ENCODE measurements around the gene GYG2. TPM values are rescaled to one million over a fixed set of nuclear protein-coding genes. Genes with fewer than 3 reads are reported as not detected.

GYG2 gene
- total and polyA plus RNA-seq, 2 donors (not counting 3 experiments of a cell fraction or from before 2014, with no cell fraction given): 0.12 to 0.22 TPM

DNA sequence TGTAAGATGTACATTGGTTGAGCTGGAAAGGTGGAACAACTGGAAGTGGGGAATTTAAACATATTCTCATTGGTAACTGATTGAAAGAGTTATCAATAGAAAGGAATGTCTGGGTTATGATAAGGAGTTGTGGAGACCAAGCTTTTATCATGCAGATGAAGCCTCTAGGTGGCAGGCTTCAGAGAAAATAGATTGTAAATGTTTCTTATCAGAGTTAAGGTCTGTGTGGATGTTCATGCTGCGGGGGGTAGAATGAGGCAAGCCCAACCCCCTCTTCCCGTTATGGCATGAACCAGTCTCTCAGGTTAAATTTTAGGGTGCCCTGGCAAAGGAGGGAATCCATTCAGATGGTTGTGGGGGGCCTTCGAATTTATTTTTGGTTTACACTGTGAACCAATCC is 84.4 kb downstream of the GYG2 start:
- peak; percentile 44 for FAIRE-seq
- dilution Hi-C loops (cut with MboI; ENCODE audit: extremely low pct_ligation_motif_present, low sequenced_read_pairs): no loop called here
- H4K20me1 ChIP-seq (replicated peaks; ENCODE audit: control insufficient read depth, extremely low read depth, insufficient read depth, low read length): no peaks in the 10 kb centered on the region
- no peak overlapping the region for H2AFZ ChIP-seq (ENCODE audit: low read depth, low read length)
- ChIA-PET POLR2A (no interaction called here), CTCF (interaction anchor here (0.6 to 1.2 kb wide), 2 partner anchors 16 to 17 kb away, joined by 3 read pairs; no protein-coding TSS in a partner anchor)
- no peaks in the 10 kb centered on the region for H3K9me3 ChIP-seq (replicated peaks; ENCODE audit: control insufficient read depth, insufficient read depth, low read length)
- BruUV-seq (replicated peaks): no TSS peak
- no peak for DNase-seq (ENCODE audit: low read depth, low spot score)
- intact Hi-C loops (cut with micrococcal nuclease): no loop called here
- no peaks in the 10 kb centered on the region for H3K4me1 ChIP-seq (ENCODE audit: control insufficient read depth, extremely low read depth, insufficient read depth, low read length)
- H3K27me3 ChIP-seq (ENCODE audit: control insufficient read depth in 2 of 2, insufficient read depth in 2 of 2, low read length in 2 of 2): no peaks in the 10 kb centered on the region
- H3K4me2 ChIP-seq (ENCODE audit: insufficient read depth, low read length): no peak overlapping the region
- no peak overlapping the region for H3K9ac ChIP-seq (replicated peaks; ENCODE audit: extremely low read depth, insufficient read depth, low read length)
- H3K9me1 ChIP-seq (replicated peaks; ENCODE audit: control insufficient read depth, extremely low read depth, insufficient read depth, low read length): no peaks in the 10 kb centered on the region
- TF ChIP-seq POLR2AphosphoS5 (IDR thresholded peaks at IDR 0.05; ENCODE audit: insufficient read depth, low read depth, low read length): no peak
- no peaks in the 10 kb centered on the region for H3K79me2 ChIP-seq (ENCODE audit: control insufficient read depth, insufficient read depth, low read length)
- H3K27ac ChIP-seq (ENCODE audit: insufficient read depth, low read depth, low read length): no peak overlapping the region
- no peak overlapping the region for H3K4me3 ChIP-seq (replicated peaks in 1 of 3; ENCODE audit: insufficient read depth in 1 of 3, low read depth in 1 of 3, low read length in 3 of 3)
- no peaks in the 10 kb centered on the region for H3K36me3 ChIP-seq (ENCODE audit: control insufficient read depth in 2 of 2, extremely low read depth in 1 of 2, insufficient read depth in 2 of 2, low read length in 2 of 2)

- DNase-seq (ENCODE audit: low read depth, low spot score) (no peak), FAIRE-seq (no peak)
- H3K79me2 ChIP-seq (ENCODE audit: control insufficient read depth, insufficient read depth, low read length): no peaks in the 10 kb centered on the region
- dilution Hi-C loops (cut with MboI; ENCODE audit: extremely low pct_ligation_motif_present, low sequenced_read_pairs): no loop called here
- no peaks in the 10 kb centered on the region for H3K27me3 ChIP-seq (ENCODE audit: control insufficient read depth in 2 of 2, insufficient read depth in 2 of 2, low read length in 2 of 2)
- H3K4me1 ChIP-seq (ENCODE audit: control insufficient read depth, extremely low read depth, insufficient read depth, low read length): no peaks in the 10 kb centered on the region
- intact Hi-C loops (cut with micrococcal nuclease): no loop called here
- no peaks in the 10 kb centered on the region for H4K20me1 ChIP-seq (replicated peaks; ENCODE audit: control insufficient read depth, extremely low read depth, insufficient read depth, low read length)
- no peak overlapping the region for H2AFZ ChIP-seq (ENCODE audit: low read depth, low read length)
- no peaks in the 10 kb centered on the region for H3K9me1 ChIP-seq (replicated peaks; ENCODE audit: control insufficient read depth, extremely low read depth, insufficient read depth, low read length)
- CTCF ChIA-PET: no interaction called here
- H3K27ac ChIP-seq (ENCODE audit: insufficient read depth, low read depth, low read length): no peak overlapping the region
- BruUV-seq (replicated peaks): no TSS peak
- POLR2A ChIA-PET: no interaction called here
- H3K9ac ChIP-seq (replicated peaks; ENCODE audit: extremely low read depth, insufficient read depth, low read length): no peak overlapping the region
- H3K4me2 ChIP-seq (ENCODE audit: insufficient read depth, low read length): no peak overlapping the region
- TF ChIP-seq POLR2A (IDR thresholded peaks at IDR 0.05; ENCODE audit: low read depth, low read length): no peak
- TF ChIP-seq, protein P1, sequence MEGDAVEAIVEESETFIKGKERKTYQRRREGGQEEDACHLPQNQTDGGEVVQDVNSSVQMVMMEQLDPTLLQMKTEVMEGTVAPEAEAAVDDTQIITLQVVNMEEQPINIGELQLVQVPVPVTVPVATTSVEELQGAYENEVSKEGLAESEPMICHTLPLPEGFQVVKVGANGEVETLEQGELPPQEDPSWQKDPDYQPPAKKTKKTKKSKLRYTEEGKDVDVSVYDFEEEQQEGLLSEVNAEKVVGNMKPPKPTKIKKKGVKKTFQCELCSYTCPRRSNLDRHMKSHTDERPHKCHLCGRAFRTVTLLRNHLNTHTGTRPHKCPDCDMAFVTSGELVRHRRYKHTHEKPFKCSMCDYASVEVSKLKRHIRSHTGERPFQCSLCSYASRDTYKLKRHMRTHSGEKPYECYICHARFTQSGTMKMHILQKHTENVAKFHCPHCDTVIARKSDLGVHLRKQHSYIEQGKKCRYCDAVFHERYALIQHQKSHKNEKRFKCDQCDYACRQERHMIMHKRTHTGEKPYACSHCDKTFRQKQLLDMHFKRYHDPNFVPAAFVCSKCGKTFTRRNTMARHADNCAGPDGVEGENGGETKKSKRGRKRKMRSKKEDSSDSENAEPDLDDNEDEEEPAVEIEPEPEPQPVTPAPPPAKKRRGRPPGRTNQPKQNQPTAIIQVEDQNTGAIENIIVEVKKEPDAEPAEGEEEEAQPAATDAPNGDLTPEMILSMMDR (IDR thresholded peaks at IDR 0.05; ENCODE audit: extremely low read depth in 1 of 2, insufficient read depth in 1 of 2, low read depth in 1 of 2, low read length in 2 of 2): no peak
- TF ChIP-seq POLR2AphosphoS5 (IDR thresholded peaks at IDR 0.05; ENCODE audit: insufficient read depth, low read depth, low read length): no peak
- TF ChIP-seq MAX (IDR thresholded peaks at IDR 0.05; ENCODE audit: insufficient read depth, insufficient read length): no peak
- TF ChIP-seq EZH2 (IDR thresholded peaks at IDR 0.05; ENCODE audit: borderline replicate concordance, low read depth, low read length, severe bottlenecking): no peak
- no peak for TF ChIP-seq JUN (IDR thresholded peaks at IDR 0.05; ENCODE audit: borderline replicate concordance, insufficient read depth, insufficient read length, low read depth)
- TF ChIP-seq FOS (IDR thresholded peaks at IDR 0.05; ENCODE audit: borderline replicate concordance, insufficient read depth, low read length): no peak
- no peak overlapping the region for H3K4me3 ChIP-seq (replicated peaks in 1 of 3; ENCODE audit: insufficient read depth in 1 of 3, low read depth in 1 of 3, low read length in 3 of 3)
- no peaks in the 10 kb centered on the region for H3K9me3 ChIP-seq (replicated peaks; ENCODE audit: control insufficient read depth, insufficient read depth, low read length)
- no peaks in the 10 kb centered on the region for H3K36me3 ChIP-seq (ENCODE audit: control insufficient read depth in 2 of 2, extremely low read depth in 1 of 2, insufficient read depth in 2 of 2, low read length in 2 of 2)
These were observed 89.0 kb downstream of the GYG2 start for GRCh38 chrX:2917767-2918166.
